ENCODE results near the gene ZC3H11A. TPM values are rescaled to one million over a fixed set of nuclear protein-coding genes. Genes with fewer than 3 reads are reported as not detected.

Gene ZC3H11A
- total RNA-seq, 1 experiment from 2014 or later, result 95.9 TPM

GRCh38 chr1:203754455-203754864, 41.0 kb upstream of the ZC3H11A start:
- Histone ChIP-seq H3K79me2 (ENCODE audit: insufficient read depth, low read length) (no peaks in the 10 kb centered on the region), H3K79me1 (ENCODE audit: insufficient read depth, low read depth, low read length, poor library complexity, severe bottlenecking) (no peaks in the 10 kb centered on the region), H3K9me3 (ENCODE audit: control insufficient read depth, low read depth, low read length) (no peaks in the 10 kb centered on the region), H4K20me1 (ENCODE audit: control insufficient read depth, insufficient read depth, insufficient read length) (no peaks in the 10 kb centered on the region), H3K14ac (ENCODE audit: insufficient read depth, low read length) (no peak overlapping the region), H2BK20ac (ENCODE audit: low read depth, low read length, poor library complexity, severe bottlenecking) (no peak overlapping the region), H3K27ac (ENCODE audit: insufficient read length, low read depth, low read length) (no peak overlapping the region), H3K4ac (ENCODE audit: low read depth, low read length) (no peak overlapping the region), H3T11ph (ENCODE audit: low read length) (no peak overlapping the region), H4K5ac (ENCODE audit: insufficient read length, low read depth, low read length) (no peak overlapping the region), H3K23me2 (ENCODE audit: insufficient read length, low read depth, low read length, poor library complexity, severe bottlenecking) (no peaks in the 10 kb centered on the region), H3K23ac (ENCODE audit: insufficient read length, low read depth, low read length) (no peak overlapping the region), H2BK15ac (ENCODE audit: low read depth, low read length) (no peak overlapping the region), H2BK12ac (ENCODE audit: insufficient read length, low read depth, low read length) (no peak overlapping the region), H2BK120ac (ENCODE audit: low read depth, low read length, poor library complexity, severe bottlenecking) (no peak overlapping the region), H3K27me3 (ENCODE audit: insufficient read depth, low read length) (no peaks in the 10 kb centered on the region), H3K4me2 (ENCODE audit: insufficient read depth, insufficient read length, low read length) (no peak overlapping the region), H2AK5ac (ENCODE audit: insufficient read length, low read length) (no peak overlapping the region), H3K9ac (ENCODE audit: extremely low read depth, insufficient read length, low read length) (no peak overlapping the region), H2BK5ac (ENCODE audit: insufficient read length, low read length) (no peak overlapping the region), H4K91ac (ENCODE audit: insufficient read length, low read depth, low read length) (no peak overlapping the region), H3K56ac (ENCODE audit: insufficient read length, low read depth, low read length) (no peak overlapping the region), H3K18ac (ENCODE audit: insufficient read length, low read depth, low read length) (no peak overlapping the region), H2AFZ (ENCODE audit: low read length) (peak overlapping the region; percentile 89), H3K4me1 (ENCODE audit: insufficient read depth, low read length) (no peaks in the 10 kb centered on the region; the same call in 1 of the 2 replicates), H4K8ac (replicated peaks; ENCODE audit: insufficient read length, low read depth, low read length) (no peak overlapping the region)
- TF ChIP-seq CTCF (conservative IDR thresholded peaks at IDR 0.05), result no peak
- no peaks in the 10 kb centered on the region for H3K27me3 Mint-ChIP-seq (ENCODE audit: low read depth)
- H3K36me3 Mint-ChIP-seq (ENCODE audit: insufficient read depth in 1 of 3, low read depth in 3 of 3), result no peaks in the 10 kb centered on the region
- WGBS (ENCODE audit: extremely low coverage, insufficient read length, low lambda C conversion rate), result no CpG with 5 or more reads among the region's 4 CpGs
- H3K4me3 Mint-ChIP-seq, result no peak overlapping the region
- DNase-seq, result no peak
- peak overlapping the region in 1 of 3 experiments; percentile 4; a peak in 1 of 7 replicates for H3K27ac Mint-ChIP-seq
- peaks cover 6 to 9% of the 10 kb centered on the region in 2 experiments; a peak in 3 of 4 replicates for H3K4me1 Mint-ChIP-seq
- no peaks in the 10 kb centered on the region; a peak in 1 of 5 replicates for H3K9me3 Mint-ChIP-seq

Data from H9 (cell line).